ENCODE results near the gene ATG3.
"Not testable (repeated sequence)": the region's sequence is repeated elsewhere in the genome, so short reads cannot be mapped to it uniquely, and the experiment has no call there.

Gene ATG3

GRCh38 chr3:112497897-112498548, 63.7 kb downstream of the ATG3 start:
- DNase-seq = no peak

- DNase-seq = no peak
Measured at GRCh38 chr3:112496366-112497067, 65.2 kb downstream of the ATG3 start.

GRCh38 chr3:112494448-112494767, 67.4 kb downstream of the ATG3 start:
- DNase-seq = not testable (repeated sequence)

GRCh38 chr3:112492124-112492523, 69.6 kb downstream of the ATG3 start:
- no peak for DNase-seq

- DNase-seq = no peak
Measured at GRCh38 chr3:112491373-112491772, 70.4 kb downstream of the ATG3 start.

GRCh38 chr3:112489674-112490479, 71.9 kb downstream of the ATG3 start:
- DNase-seq = no peak

GRCh38 chr3:112486811-112487505, 74.8 kb downstream of the ATG3 start:
- no peak for DNase-seq

- DNase-seq = no peak
Measured at GRCh38 chr3:112484352-112484751, 77.4 kb downstream of the ATG3 start.

GRCh38 chr3:112482675-112483074, 79.1 kb downstream of the ATG3 start:
- DNase-seq = no peak

All from NCI-H1694 treated with DMSO at 0.1 percent for 48 hours (cell line).